Measurements from ENCODE around the gene DHRS3. TPM values are rescaled to one million over a fixed set of nuclear protein-coding genes. Genes with fewer than 3 reads are reported as not detected.
A peak's percentile ranks its signal among the peaks of the same experiment; 100 is the strongest.

The DHRS3 gene
- total RNA-seq, 2 donors from 2014 or later = 171 to 178 TPM

GRCh38 chr1:12625276-12625675 is 7.3 kb upstream of the DHRS3 start:
- no peak overlapping the region for H3K27ac ChIP-seq
- no peaks in the 10 kb centered on the region for H3K36me3 ChIP-seq
- H3K4me3 ChIP-seq = no peak overlapping the region
- TF ChIP-seq, protein P1, sequence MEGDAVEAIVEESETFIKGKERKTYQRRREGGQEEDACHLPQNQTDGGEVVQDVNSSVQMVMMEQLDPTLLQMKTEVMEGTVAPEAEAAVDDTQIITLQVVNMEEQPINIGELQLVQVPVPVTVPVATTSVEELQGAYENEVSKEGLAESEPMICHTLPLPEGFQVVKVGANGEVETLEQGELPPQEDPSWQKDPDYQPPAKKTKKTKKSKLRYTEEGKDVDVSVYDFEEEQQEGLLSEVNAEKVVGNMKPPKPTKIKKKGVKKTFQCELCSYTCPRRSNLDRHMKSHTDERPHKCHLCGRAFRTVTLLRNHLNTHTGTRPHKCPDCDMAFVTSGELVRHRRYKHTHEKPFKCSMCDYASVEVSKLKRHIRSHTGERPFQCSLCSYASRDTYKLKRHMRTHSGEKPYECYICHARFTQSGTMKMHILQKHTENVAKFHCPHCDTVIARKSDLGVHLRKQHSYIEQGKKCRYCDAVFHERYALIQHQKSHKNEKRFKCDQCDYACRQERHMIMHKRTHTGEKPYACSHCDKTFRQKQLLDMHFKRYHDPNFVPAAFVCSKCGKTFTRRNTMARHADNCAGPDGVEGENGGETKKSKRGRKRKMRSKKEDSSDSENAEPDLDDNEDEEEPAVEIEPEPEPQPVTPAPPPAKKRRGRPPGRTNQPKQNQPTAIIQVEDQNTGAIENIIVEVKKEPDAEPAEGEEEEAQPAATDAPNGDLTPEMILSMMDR (IDR thresholded peaks at IDR 0.05) = no peak
- TF ChIP-seq POLR2A (IDR thresholded peaks at IDR 0.05) (no peak), POLR2AphosphoS5 (IDR thresholded peaks at IDR 0.05) (no peak)
- no peak for DNase-seq (ENCODE audit: low spot score)
- no peaks in the 10 kb centered on the region for H3K27me3 ChIP-seq (replicated peaks; ENCODE audit: insufficient read depth)
- no peaks in the 10 kb centered on the region for H3K9me3 ChIP-seq
- H3K4me1 ChIP-seq (replicated peaks) = peaks cover 17% of the 10 kb centered on the region
- intact Hi-C loops (cut with DNase I) = no loop called here
- 90% methylated on average over 6 of the region's 6 CpGs for whole genome bisulfite sequencing

DNA sequence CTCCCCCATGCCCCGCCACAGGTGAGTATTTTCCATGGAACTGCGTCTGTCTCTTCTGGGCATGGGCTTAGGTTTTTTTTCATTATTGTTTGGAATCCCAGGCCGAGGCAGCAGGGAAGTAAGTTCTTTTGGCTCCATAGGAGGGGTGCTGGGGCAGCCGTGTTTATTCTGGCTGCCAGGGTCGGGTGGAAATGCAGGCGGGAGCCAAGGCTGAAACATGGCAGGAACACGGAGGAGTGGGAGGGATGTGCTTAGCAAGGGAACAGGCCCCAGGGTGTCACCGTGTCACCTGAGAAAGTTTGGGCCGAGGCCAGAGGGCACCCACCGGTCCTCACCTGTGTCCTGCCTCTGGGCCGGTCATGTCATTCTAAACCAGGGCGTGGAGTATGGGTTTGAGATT is 4.5 kb upstream of the DHRS3 start:
- no peak overlapping the region for H3K4me3 ChIP-seq
- no peaks in the 10 kb centered on the region for H3K9me3 ChIP-seq
- WGBS = 31% methylated on average over 12 of the region's 12 CpGs
- intact Hi-C loops (cut with DNase I) = loop anchor here (5.0 kb wide), 1 partner anchor 35 kb away; no protein-coding TSS in a partner anchor
- H3K27ac ChIP-seq = peak overlapping the region; percentile 73 to 98
- no peaks in the 10 kb centered on the region for H3K27me3 ChIP-seq (replicated peaks; ENCODE audit: insufficient read depth)
- peak; percentile 52 for DNase-seq (ENCODE audit: low spot score)
- no peaks in the 10 kb centered on the region for H3K36me3 ChIP-seq
- H3K4me1 ChIP-seq (replicated peaks) = peaks cover 23% of the 10 kb centered on the region
- no peak for TF ChIP-seq POLR2A (IDR thresholded peaks at IDR 0.05)
- no peak for TF ChIP-seq POLR2AphosphoS5 (IDR thresholded peaks at IDR 0.05)
- TF ChIP-seq, protein P1 (IDR thresholded peaks at IDR 0.05) = no peak

DNA sequence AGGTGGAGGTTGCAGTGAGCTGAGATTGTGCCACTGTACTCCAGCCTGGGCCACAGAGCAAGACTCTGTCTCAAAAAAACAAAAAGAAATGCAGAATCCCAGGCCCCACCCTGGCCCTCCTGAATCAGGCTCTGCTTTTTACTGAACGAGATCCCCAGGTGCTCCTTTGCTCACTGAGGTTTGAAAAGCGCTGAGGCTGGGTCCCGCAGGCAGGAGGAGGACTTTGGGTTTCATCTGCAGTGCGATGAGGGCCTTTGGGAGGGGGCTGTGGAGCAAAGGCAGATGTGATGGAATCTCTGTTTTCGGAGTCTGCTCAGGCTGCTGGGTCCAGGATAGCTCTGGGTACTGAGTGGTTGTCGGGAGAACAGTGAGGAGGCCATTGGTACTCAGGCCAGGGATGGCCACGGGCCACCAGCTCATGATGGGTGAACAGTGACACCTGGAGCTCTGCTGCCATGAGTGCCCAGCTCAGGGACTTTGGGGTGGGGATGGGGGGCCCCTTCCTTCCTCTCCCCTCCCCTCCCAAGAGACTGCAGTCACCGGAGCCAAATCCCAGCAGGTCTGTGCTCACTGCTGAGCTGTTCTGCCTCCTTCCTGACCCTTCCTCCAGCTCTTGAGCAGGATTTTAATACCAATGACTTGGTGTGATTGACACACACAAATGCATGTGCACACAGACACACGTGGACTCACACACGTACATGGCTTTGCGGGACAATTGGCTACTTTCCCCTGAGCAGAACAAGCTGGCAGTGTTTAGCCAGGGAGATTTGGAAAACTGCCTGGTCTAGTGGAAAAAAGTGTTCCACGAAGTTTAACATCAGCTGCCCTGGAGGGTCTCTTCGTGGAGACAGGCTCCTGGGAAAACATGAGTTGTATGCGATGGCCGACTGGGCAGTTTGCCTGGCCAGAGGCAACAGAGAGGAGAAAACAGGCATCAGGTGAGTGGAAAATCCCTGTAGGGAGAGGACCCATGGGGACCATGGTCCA is 3.6 kb upstream of the DHRS3 start:
- peak; percentile 56 for TF ChIP-seq POLR2AphosphoS5 (IDR thresholded peaks at IDR 0.05)
- TF ChIP-seq, protein P1 (IDR thresholded peaks at IDR 0.05) = no peak
- TF ChIP-seq POLR2A (IDR thresholded peaks at IDR 0.05) = no peak
- no peaks in the 10 kb centered on the region for H3K9me3 ChIP-seq
- H3K4me3 ChIP-seq = no peak overlapping the region
- H3K4me1 ChIP-seq (replicated peaks) = peaks cover 23% of the 10 kb centered on the region
- H3K27me3 ChIP-seq (replicated peaks; ENCODE audit: insufficient read depth) = no peaks in the 10 kb centered on the region
- intact Hi-C loops (cut with DNase I) = loop anchor here (5.0 kb wide), 1 partner anchor 36 kb away; no protein-coding TSS in a partner anchor
- no peaks in the 10 kb centered on the region for H3K36me3 ChIP-seq
- H3K27ac ChIP-seq = peak overlapping the region; percentile 98
- DNase-seq (ENCODE audit: low spot score) = peak; percentile 67
- 49% methylated on average over 15 of the region's 15 CpGs for whole genome bisulfite sequencing

GRCh38 chr1:12620931-12621330 is 2.9 kb upstream of the DHRS3 start:
- no peak overlapping the region for H3K4me3 ChIP-seq
- H3K9me3 ChIP-seq = no peaks in the 10 kb centered on the region
- DNase-seq (ENCODE audit: low spot score) = no peak
- peak overlapping the region; percentile 98 for H3K27ac ChIP-seq
- no peak for TF ChIP-seq POLR2A (IDR thresholded peaks at IDR 0.05)
- TF ChIP-seq, protein P1 (IDR thresholded peaks at IDR 0.05) = no peak
- no peak for TF ChIP-seq POLR2AphosphoS5 (IDR thresholded peaks at IDR 0.05)
- no peaks in the 10 kb centered on the region for H3K36me3 ChIP-seq
- H3K4me1 ChIP-seq (replicated peaks) = peaks cover 23% of the 10 kb centered on the region
- no peaks in the 10 kb centered on the region for H3K27me3 ChIP-seq (replicated peaks; ENCODE audit: insufficient read depth)
- intact Hi-C loops (cut with DNase I) = loop anchor here (5.0 kb wide), 1 partner anchor 36 kb away; no protein-coding TSS in a partner anchor
- WGBS = 89% methylated on average over 8 of the region's 8 CpGs
